Stimulated activated CD4-positive, alpha-beta T cell treated with anti-CD3 and anti-CD28 coated beads, TNF-alpha, amount 100 ng/mL, for 1 hour (primary cell): ENCODE measurements around the gene TMEM174.
"Not testable (repeated sequence)": the region's sequence is repeated elsewhere in the genome, so short reads cannot be mapped to it uniquely, and the experiment has no call there.

Experiments used
- DNase-seq, 3 donors: peaks; one replicate each; pipeline ENCODE4 v3.0.0-alpha.2; 2020; ENCODE audit warnings: low read depth in 3 of 3, low spot score in 1 of 3

TMEM174 gene

GRCh38 chr5:73218552-73219171 lies 45.7 kb downstream of the TMEM174 start:
- no peak for DNase-seq

- not testable (repeated sequence) for DNase-seq
Measured at GRCh38 chr5:73219336-73219735, 46.3 kb downstream of the TMEM174 start.

- no peak for DNase-seq
Measured at GRCh38 chr5:73221161-73221560, 48.2 kb downstream of the TMEM174 start.

GRCh38 chr5:73221726-73222125 lies 48.7 kb downstream of the TMEM174 start:
- DNase-seq: no peak

GRCh38 chr5:73222173-73222572 lies 49.2 kb downstream of the TMEM174 start:
- DNase-seq: no peak
